UCSD-AML1 (cell line): ENCODE measurements around the gene TIAM1.

Source experiments
- DNase-seq: peaks from one replicate; lab custom pipeline; 2025; ENCODE audit not compliant: unreplicated experiment; lab: John Stamatoyannopoulos, UW

The TIAM1 gene

GRCh38 chr21:31143036-31143435 is 201.0 kb downstream of the TIAM1 start:
- no peak for DNase-seq

GRCh38 chr21:31142600-31142999 is 201.5 kb downstream of the TIAM1 start:
- no peak for DNase-seq

GRCh38 chr21:31141389-31142000 is 202.6 kb downstream of the TIAM1 start:
- no peak for DNase-seq

GRCh38 chr21:31140676-31141075 is 203.4 kb downstream of the TIAM1 start:
- DNase-seq: no peak

GRCh38 chr21:31140025-31140424 is 204.0 kb downstream of the TIAM1 start:
- DNase-seq: no peak

GRCh38 chr21:31137960-31138359 is 206.1 kb downstream of the TIAM1 start:
- no peak for DNase-seq

GRCh38 chr21:31136891-31137290 is 207.2 kb downstream of the TIAM1 start:
- DNase-seq: no peak

- no peak for DNase-seq
Observed at GRCh38 chr21:31135531-31136184, 208.4 kb downstream of the TIAM1 start.

GRCh38 chr21:31133243-31133830 is 210.7 kb downstream of the TIAM1 start:
- no peak for DNase-seq

- no peak for DNase-seq
Observed at GRCh38 chr21:31132574-31133242, 211.4 kb downstream of the TIAM1 start.

GRCh38 chr21:31130821-31131220 is 213.2 kb downstream of the TIAM1 start:
- DNase-seq: no peak

- no peak for DNase-seq
Observed at GRCh38 chr21:31128234-31128633, 215.8 kb downstream of the TIAM1 start.

- DNase-seq: no peak
Observed at GRCh38 chr21:31124010-31124409, 220.1 kb downstream of the TIAM1 start.

GRCh38 chr21:31119199-31119598 is 224.9 kb downstream of the TIAM1 start:
- no peak for DNase-seq

GRCh38 chr21:31117128-31117916 is 226.7 kb downstream of the TIAM1 start:
- DNase-seq: no peak

- no peak for DNase-seq
Observed at GRCh38 chr21:31115249-31115648, 228.8 kb downstream of the TIAM1 start.

GRCh38 chr21:31111093-31111492 is 233.0 kb downstream of the TIAM1 start:
- no peak for DNase-seq

GRCh38 chr21:31110430-31110829 is 233.6 kb downstream of the TIAM1 start:
- no peak for DNase-seq

GRCh38 chr21:31107871-31108270 is 236.2 kb downstream of the TIAM1 start:
- no peak for DNase-seq

- no peak for DNase-seq
Observed at GRCh38 chr21:31107176-31107785, 236.8 kb downstream of the TIAM1 start.
